Activated CD8-positive, alpha-beta memory T cell treated with anti-CD3 and anti-CD28 coated beads for 4 hours (primary cell): ENCODE results near the gene CNKSR1.
"Not testable (repeated sequence)": the region's sequence is repeated elsewhere in the genome, so short reads cannot be mapped to it uniquely, and the experiment has no call there.

Experiments
- DNase-seq, 2 donors: peaks; one replicate each; pipeline ENCODE4 v3.0.0-alpha.2; 2020; ENCODE audit warnings: low read depth in 2 of 2

The CNKSR1 gene

GRCh38 chr1:26225033-26225831 is 47.9 kb downstream of the CNKSR1 start:
- DNase-seq = peak in 1 of 2 donors; percentile 14

GRCh38 chr1:26230682-26231081 is 53.4 kb downstream of the CNKSR1 start:
- DNase-seq = not testable (repeated sequence)

DNA sequence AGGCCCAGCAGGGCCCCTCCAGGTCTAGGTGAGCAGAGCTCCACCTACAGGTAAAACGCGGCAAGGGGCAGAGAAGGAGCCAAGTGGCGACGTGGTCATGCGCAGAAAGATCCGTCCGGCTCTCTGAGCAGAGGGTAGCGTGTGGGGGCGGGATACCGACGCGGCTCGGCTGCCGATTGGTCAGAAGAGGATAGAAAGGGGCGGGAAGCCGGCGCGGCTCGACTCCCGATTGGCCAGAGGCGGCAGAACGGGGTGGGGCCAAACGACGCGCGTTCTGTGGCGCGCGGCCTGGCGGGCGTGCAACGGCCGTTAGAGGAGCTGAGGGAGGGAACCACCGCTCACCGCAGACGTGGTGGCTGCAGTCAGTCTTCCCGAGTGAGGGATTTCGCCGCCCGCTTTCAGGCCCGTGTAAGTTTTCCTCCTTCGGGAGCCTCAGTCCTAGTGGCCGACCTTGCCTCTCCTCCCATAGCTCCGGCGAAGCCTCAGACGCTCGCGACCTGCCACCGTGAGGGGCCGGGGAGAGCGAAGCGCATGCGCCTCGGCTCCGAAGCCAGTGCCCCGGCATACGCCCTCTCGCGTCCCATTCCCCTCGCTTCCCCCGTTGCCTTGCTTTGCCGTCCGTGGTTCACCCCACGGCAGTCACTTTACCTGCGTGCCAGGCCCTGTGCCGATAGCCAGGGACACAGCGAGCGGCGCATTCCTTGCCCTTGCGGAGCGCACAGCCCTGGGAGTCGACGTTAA is 56.8 kb downstream of the CNKSR1 start, which contains the start of gene CEP85:
Gene CEP85 (plus strand): TSS at position 298 of the 741 bp plus-strand sequence. CDS start 5,584 bp downstream, outside the sequence.
- DNase-seq = peak; percentile 96 to 97

GRCh38 chr1:26234644-26235370 is 57.5 kb downstream of the CNKSR1 start:
- DNase-seq = peak in 1 of 2 donors; percentile 5

DNA sequence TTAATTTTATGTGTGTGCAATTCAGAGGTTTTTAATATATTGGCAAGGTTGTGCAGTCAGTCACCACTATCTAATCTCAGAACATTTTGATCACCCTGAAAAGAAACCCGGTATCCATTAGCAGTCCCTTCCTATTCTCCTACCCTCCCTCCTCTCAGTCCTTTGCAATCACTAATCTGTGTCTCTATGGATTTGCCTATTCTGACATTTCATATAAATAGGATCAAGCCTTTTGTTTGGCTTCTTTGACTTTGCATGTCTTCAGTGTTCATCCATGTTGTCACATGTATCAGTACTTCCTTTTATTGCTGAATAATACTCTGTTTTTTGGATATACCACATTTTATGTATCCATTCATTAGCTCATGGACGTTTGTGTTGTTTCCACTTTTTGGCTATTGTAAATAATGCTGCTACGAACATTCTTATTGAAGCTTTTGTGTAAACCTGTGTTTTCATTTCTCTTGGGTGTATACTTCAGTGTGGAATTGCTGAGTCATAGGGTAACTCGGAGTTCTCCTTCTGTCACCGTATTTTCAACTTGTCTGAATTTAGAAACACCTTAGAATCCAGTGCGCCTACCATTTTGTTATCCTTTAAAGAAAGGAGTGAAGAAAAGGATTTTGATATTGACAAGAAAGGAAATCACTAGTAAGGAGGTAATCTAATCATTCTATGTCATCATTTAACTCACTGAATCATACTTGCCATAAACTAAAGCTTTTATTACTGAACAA is 60.1 kb downstream of the CNKSR1 start:
- no peak for DNase-seq
